Neural progenitor cell (in vitro differentiated cells): ENCODE measurements around the gene MZB1.

Source experiments
- EZH2 ChIP-seq: fragments of 200-600 bp; sonication (generic); IDR thresholded peaks from 2 replicates; pipeline ENCODE4 v1.6.1; 2017; ENCODE audit warnings: antibody characterized with exemption, mild to moderate bottlenecking, moderate library complexity
- TF ChIP-seq, protein P1 (sequence below): fragments of 200-600 bp; sonication (generic); IDR thresholded peaks from 2 replicates; pipeline ENCODE4 v1.5.1; 2017; ENCODE audit warnings: antibody characterized with exemption, mild to moderate bottlenecking

DNA sequence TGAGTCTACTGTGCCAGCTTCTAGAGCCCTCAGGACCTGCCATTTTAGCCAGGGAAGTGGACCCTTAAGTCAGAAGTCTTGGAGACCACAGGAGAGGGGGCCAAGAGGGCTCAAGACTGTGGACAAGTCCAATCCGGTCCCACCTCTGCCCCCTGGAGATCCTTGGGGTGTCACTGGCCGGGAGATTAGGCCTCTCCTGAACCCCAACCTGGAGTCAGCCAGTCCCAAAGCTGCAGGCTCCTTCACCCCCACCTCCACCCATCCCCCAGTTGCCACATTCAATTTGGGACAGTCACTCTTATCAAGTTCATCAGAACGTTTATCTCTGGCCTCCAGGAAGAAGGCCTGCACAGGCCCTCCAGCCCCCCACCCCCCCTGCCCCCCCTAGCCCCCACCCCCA, 6.9 kb downstream of the MZB1 start:
- no peak for TF ChIP-seq EZH2
- TF ChIP-seq, protein P1, sequence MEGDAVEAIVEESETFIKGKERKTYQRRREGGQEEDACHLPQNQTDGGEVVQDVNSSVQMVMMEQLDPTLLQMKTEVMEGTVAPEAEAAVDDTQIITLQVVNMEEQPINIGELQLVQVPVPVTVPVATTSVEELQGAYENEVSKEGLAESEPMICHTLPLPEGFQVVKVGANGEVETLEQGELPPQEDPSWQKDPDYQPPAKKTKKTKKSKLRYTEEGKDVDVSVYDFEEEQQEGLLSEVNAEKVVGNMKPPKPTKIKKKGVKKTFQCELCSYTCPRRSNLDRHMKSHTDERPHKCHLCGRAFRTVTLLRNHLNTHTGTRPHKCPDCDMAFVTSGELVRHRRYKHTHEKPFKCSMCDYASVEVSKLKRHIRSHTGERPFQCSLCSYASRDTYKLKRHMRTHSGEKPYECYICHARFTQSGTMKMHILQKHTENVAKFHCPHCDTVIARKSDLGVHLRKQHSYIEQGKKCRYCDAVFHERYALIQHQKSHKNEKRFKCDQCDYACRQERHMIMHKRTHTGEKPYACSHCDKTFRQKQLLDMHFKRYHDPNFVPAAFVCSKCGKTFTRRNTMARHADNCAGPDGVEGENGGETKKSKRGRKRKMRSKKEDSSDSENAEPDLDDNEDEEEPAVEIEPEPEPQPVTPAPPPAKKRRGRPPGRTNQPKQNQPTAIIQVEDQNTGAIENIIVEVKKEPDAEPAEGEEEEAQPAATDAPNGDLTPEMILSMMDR: no peak
